Nephron (organoid): ENCODE measurements around the gene GDPD3.

ENCODE experiments used
- H3K27ac Mint-ChIP-seq, 3 experiments: 2 replicates each; pipeline ENCODE4 v1.8.0; 2020; ENCODE audit warnings: mixed read lengths in 3 of 3, mild to moderate bottlenecking in 2 of 3, moderate library complexity in 1 of 3
- H3K27me3 Mint-ChIP-seq: 2 replicates; pipeline ENCODE4 v1.8.0; 2021; ENCODE audit warnings: low read depth, mild to moderate bottlenecking, moderate library complexity, mixed read lengths
- H3K36me3 Mint-ChIP-seq: 2 replicates; pipeline ENCODE4 v1.8.0; 2020; ENCODE audit warnings: low read depth, mixed read lengths
- H3K4me1 Mint-ChIP-seq: 2 replicates; pipeline ENCODE4 v1.8.0; 2020; ENCODE audit warnings: mixed read lengths
- H3K4me3 Mint-ChIP-seq, 3 experiments: 2 replicates each; pipeline ENCODE4 v1.8.0; 2020; ENCODE audit warnings: mild to moderate bottlenecking in 3 of 3, mixed read lengths in 3 of 3, moderate library complexity in 2 of 3
- H3K9me3 Mint-ChIP-seq: 2 replicates; pipeline ENCODE4 v1.8.0; 2020; ENCODE audit warnings: mixed read lengths
- CTCF ChIP-seq, 3 experiments: fragments of 200-600 bp; sonication (generic); IDR thresholded peaks; one replicate each; pipeline ENCODE4 v1.5.0; 2021; ENCODE audit warnings: antibody characterized with exemption in 3 of 3; ENCODE audit not compliant: unreplicated experiment in 3 of 3

GDPD3 gene

GRCh38 chr16:30096105-30096861 is 17.1 kb downstream of the GDPD3 start, which contains the start of gene YPEL3:
TSS of gene YPEL3 (minus strand) at chr16:30096213. CDS start at chr16:30095482, 731 bp downstream.
- H3K4me3 Mint-ChIP-seq = peak within 1 kb of the TSS; percentile 84 to 97 (median 92)
- peaks cover 14% of the 10 kb centered on the region for H3K9me3 Mint-ChIP-seq
- H3K27ac Mint-ChIP-seq = peak within 1 kb of the TSS; percentile 93 to 98 (median 98)
- H3K4me1 Mint-ChIP-seq = peaks cover 41% of the 10 kb centered on the region
- H3K27me3 Mint-ChIP-seq = no peaks in the 10 kb centered on the region
- no peak for TF ChIP-seq CTCF (IDR thresholded peaks at IDR 0.05; ENCODE audit: unreplicated experiment in 3 of 3)
- peaks cover 26% of the 10 kb centered on the region for H3K36me3 Mint-ChIP-seq

- H3K4me1 Mint-ChIP-seq = peaks cover 41% of the 10 kb centered on the region
- H3K27ac Mint-ChIP-seq = peak overlapping the region in 2 of 3 experiments; percentile 73 to 89
- TF ChIP-seq CTCF (IDR thresholded peaks at IDR 0.05; ENCODE audit: unreplicated experiment in 3 of 3) = no peak
- H3K36me3 Mint-ChIP-seq = peaks cover 19% of the 10 kb centered on the region
- H3K27me3 Mint-ChIP-seq = no peaks in the 10 kb centered on the region
- H3K4me3 Mint-ChIP-seq = peak overlapping the region; percentile 84 to 91 (median 85)
- peaks cover 14% of the 10 kb centered on the region for H3K9me3 Mint-ChIP-seq
Measured at GRCh38 chr16:30095166-30096078, 17.9 kb downstream of the GDPD3 start.

GRCh38 chr16:30094541-30095165 is 18.7 kb downstream of the GDPD3 start:
- peaks cover 46% of the 10 kb centered on the region for H3K4me1 Mint-ChIP-seq
- H3K4me3 Mint-ChIP-seq = peak overlapping the region; percentile 84 to 91 (median 85)
- peaks cover 19% of the 10 kb centered on the region for H3K36me3 Mint-ChIP-seq
- TF ChIP-seq CTCF (IDR thresholded peaks at IDR 0.05; ENCODE audit: unreplicated experiment in 3 of 3) = no peak
- H3K9me3 Mint-ChIP-seq = peaks cover 14% of the 10 kb centered on the region
- H3K27me3 Mint-ChIP-seq = no peaks in the 10 kb centered on the region
- H3K27ac Mint-ChIP-seq = peak overlapping the region; percentile 72 to 89 (median 73)

- H3K4me3 Mint-ChIP-seq = peak overlapping the region; percentile 87 to 91 (median 91)
- peaks cover 2% of the 10 kb centered on the region for H3K9me3 Mint-ChIP-seq
- peak overlapping the region; percentile 82 to 95 (median 83) for H3K27ac Mint-ChIP-seq
- peak; percentile 38 to 55 (median 49) for TF ChIP-seq CTCF (IDR thresholded peaks at IDR 0.05; ENCODE audit: unreplicated experiment in 3 of 3)
- no peaks in the 10 kb centered on the region for H3K27me3 Mint-ChIP-seq
- peaks cover 44% of the 10 kb centered on the region for H3K4me1 Mint-ChIP-seq
- peaks cover 11% of the 10 kb centered on the region for H3K36me3 Mint-ChIP-seq
Measured at GRCh38 chr16:30092373-30093010, 20.8 kb downstream of the GDPD3 start.
